Cerebellar nuclear complex (tissue), 1 donor: Measurements from ENCODE around the gene NFKBIA.
"Not testable (repeated sequence)": the region's sequence is repeated elsewhere in the genome, so short reads cannot be mapped to it uniquely, and the experiment has no call there.

Experiments used
- DNase-seq, 2 experiments: peaks; one replicate each; lab custom pipeline; 2025; lab: John Stamatoyannopoulos, UW

The NFKBIA gene, protein sequence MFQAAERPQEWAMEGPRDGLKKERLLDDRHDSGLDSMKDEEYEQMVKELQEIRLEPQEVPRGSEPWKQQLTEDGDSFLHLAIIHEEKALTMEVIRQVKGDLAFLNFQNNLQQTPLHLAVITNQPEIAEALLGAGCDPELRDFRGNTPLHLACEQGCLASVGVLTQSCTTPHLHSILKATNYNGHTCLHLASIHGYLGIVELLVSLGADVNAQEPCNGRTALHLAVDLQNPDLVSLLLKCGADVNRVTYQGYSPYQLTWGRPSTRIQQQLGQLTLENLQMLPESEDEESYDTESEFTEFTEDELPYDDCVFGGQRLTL

DNA sequence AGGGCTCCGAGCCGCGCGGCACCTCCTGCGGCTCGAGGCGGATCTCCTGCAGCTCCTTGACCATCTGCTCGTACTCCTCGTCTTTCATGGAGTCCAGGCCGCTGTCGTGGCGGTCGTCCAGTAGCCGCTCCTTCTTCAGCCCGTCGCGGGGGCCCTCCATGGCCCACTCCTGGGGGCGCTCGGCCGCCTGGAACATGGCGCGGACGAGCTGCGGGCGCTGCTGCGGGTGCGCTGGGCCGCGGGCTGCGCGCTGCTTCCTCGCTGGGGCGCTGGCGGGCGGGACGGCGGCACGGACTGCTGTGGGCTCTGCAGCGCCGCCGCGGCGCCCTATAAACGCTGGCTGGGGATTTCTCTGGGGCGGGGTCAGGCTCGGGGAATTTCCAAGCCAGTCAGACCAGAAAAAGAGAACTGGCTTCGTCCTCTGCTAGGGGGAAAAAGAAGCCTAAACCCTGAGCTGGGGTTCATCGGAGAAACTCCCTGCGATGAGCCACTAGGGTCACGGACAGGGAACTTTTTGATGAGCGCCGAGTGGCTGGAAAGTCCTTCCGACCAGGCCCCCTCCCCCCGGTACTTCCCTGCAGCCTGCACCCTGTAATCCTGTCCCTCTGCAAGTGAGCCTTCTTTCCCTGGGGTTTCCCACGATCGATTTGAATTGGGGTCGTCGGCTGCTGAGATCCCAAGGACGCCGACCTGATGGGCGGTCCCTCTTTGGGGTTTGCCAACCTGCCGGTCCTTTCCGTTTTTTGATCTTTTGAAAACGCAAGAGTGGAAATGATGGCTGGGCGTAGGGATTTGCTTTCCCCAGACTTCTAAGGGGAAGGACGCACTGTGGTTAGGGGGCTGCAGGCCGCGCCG is at the start of gene NFKBIA:
TSS of gene NFKBIA (minus strand) at position 301 of the 855 bp plus-strand sequence. CDS start at position 196, 105 bp downstream.
- peak in 1 of 2 experiments; percentile 60 for DNase-seq

DNA sequence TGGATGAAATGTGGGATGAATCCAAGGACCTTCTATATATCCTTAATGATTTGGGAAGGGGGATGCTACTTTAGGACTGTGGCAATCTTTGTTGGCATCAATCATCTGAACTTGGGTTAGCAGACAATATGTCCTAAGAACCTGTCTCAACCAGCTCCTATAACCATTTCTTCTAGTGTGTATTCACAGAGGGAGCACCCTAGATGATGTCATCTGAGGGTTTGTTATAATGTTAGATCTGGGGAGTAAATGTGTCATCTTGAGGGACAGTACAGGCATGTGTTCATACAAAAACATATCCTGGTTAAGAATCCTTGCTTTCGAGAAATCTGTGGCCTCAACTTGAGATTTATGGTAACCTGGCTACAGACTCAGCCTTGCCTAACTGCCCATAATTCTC is 41.9 kb upstream of the NFKBIA start:
- no peak for DNase-seq

DNA sequence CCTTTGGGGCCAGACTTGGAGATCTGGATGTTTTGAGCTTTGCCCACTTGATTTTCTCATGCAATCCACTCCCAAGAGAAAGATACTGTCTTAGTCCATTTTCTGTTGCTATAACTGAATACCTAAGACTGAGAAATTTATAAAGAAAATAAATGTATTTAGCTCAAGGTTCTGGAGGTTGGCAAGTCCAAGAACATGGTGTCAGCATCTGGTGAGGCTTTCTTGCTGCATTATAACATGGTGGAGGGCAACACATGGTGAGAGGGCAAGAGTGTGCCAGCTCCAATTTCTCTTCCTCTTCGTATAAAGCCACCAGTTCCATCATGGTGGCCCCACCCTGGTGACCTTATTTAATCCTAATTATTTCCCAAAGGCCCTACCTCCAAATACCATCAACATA is 39.6 kb upstream of the NFKBIA start:
- no peak for DNase-seq

DNA sequence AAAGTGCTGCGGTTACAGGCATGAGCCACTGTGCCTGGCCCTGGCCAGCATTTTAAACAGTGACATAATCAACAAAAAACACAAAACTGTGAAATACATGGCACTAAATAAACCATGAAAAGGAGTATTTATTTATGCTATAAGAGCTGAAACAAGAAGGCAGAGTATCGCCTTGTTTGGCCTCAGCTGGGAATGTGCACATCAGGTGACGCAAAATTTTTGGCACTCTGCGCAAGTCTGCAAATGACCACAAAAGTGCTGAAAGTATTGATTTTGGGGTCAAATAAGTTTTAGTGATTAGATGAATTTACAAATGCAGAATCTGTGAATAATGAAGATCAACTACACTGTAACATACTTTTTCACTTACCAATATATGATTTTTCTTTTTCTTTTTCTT is 36.6 kb upstream of the NFKBIA start:
- no peak for DNase-seq

DNA sequence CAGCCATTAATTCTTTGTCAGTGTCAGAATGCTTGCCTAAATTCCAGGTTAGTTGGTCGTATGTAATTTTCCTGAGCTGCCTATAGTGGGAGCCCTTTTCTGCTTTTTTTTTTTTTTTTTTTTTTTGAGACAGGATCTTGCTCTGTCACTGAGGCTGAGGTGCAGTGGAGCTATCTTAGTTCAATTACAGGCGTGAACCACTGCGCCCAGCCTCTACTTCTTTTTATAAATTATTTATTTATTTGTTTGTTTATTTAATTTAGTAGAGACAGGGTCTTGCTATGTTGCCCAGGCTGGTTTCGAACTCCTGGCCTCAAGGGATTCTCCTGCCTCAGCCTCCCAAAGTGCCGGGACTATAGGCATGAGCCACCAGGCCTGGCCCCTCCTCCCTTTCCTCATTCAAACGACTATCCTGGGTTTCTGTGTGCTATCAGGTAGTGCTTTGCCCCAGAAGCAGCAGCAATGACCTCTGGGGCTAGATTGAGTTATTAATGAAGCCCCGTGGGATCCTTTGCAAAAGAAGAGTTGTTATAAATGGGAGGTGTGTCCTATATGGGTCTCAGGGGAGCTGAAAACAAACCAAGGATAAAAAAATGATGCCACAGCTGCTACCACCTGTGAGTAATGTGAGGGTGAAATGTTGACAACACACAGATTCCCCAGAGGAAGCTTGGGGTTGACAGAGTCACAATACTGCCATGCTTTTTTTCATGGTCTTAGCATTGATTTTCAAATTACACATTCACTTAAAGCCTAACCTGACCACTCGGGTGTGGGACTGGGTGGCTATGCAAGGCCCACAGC is 34.6 kb upstream of the NFKBIA start:
- DNase-seq = no peak

DNA sequence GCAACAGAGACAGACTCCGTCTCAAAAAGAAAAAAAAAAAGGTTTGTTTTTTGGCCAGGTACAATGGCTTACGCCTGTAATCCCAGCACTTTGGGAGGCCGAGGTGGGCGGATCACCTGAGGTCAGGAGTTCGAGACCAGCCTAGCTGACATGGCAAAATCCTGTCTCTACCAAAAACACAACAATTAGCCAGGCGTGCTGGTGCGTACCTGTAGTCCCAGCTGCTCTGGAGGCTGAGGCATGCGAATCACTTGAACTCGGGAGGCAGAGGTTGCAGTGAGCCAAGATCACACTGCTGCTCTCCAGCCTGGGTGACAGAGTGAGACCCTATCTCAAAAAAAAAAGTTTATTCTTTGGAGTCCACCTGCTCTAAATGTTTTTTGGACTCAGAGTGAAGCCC is 33.9 kb upstream of the NFKBIA start:
- not testable (repeated sequence) for DNase-seq

DNA sequence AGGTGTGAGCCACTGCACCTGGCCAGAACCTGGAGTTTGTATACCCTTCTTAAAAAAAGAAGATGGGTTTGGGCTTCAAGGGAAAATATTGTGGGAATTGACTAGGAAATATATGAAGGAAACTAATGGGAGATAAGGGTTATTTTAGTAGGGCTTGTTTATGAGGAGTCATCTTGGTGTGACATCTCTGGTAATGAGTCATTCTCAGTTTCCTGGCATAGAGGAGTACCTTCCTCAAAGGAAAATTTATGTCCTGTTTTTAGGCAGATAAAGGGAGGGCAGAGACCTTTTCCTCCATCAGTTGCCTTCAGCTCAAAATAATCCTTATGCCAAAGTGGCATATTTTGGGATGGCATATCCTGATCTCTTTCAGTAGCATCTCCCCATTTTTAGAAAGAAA is 30.6 kb upstream of the NFKBIA start:
- DNase-seq = no peak

DNA sequence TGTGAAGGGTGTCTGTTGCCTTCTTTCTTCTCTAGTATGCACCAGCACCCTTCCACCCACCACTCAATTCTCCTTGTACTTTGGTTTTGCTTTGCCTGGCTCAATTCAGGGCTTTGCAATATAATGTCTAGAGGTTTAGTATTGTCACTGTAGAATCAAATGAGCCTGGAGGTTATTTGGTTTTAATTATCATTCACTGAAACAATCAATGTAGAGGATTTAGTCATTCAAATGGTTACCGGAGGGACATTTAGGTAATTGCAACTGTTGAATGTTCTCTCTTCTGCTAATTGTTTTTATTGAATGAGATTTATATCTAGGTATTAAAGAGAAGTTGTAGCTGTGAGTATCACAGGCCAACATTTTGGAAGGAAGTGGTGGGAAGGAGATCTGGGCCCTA is 29.3 kb upstream of the NFKBIA start:
- no peak for DNase-seq

DNA sequence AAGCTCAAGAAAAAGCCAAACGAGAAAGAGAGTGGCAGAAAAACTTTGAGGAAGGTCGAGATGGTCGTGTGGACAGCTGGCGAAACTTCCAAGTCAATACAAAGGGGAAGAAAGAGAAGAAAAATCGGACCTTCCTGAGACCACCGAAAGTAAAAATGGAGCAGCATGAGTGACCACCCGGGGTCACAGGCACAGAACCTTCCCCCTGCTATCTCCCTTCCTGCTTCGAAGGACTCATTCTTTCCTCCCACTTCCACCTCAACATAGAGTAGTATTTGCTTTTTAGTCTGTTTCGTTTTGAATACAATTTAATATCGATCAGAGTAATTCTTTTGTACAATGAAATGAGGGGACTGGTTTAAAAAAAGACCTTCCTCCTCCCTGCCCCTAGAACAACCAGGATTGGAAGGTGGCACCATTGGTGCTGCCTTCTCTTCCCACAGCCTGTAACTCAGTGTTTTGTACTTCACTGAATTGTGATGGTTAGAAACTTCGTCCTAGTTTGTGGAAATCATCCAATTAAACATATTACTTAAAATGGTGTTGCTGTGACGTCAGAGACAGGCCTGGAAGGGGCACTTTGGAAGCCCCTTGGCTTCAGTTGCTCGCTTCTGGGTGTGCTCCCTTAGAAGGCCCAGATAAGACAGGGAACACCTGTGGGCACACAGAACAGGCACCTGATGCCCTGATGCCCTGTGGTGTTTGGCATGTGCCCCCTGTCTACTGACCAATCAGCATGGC is 26.1 kb upstream of the NFKBIA start:
- DNase-seq = no peak

DNA sequence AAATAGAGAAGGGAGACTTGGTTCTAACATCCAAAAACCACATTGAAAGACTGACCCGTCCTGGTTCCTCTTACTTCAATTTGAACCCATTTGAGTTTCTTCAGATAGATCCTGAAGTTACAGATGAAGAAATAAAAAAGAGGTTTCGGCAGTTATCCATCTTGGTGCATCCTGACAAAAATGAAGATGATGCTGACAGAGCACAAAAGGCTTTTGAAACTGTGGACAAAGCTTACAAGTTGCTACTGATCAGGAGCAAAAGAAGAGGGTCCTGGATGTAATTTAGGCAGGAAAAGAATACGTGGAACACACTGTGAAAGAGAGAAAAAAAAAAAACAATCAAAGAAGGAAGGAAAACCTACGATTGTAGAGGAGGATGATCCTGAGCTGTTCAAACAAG is 25.4 kb upstream of the NFKBIA start:
- no peak for DNase-seq

DNA sequence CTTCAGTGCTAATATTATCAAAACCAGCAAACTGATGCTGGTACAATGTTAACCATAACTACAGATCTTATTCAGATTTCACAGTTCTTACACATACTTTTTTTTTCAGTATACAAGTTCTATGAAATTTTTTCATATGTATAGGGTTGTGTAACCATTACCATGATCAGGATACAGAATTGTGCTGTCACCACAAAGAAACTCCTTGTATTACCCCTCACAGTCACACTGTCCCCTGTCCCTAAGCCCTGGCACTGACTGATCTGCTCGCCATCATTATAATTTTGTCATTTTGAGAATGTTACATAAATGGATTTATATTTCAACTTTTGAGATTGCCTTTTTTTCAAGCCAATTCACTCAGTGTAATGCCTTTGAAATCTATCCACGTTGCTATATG is 21.3 kb upstream of the NFKBIA start:
- no peak for DNase-seq

DNA sequence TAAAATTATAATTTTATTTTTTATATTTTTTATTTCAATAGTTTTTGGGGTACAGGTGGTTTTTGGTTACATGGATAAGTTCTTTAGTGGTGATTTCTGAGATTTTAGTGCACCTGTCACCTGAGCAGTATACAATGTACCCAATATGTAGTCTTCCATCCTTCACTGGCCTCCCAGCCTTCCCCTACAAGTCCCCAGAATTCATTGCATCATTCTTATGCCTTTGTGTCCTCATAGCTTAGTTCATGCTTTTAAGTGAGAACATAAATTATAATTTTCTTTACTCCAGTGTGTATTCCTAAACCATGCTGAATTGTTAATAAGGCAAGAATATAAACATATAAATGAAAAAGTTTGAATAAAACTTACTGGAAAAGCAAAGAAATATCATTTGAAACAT is 19.1 kb upstream of the NFKBIA start:
- DNase-seq = no peak

DNA sequence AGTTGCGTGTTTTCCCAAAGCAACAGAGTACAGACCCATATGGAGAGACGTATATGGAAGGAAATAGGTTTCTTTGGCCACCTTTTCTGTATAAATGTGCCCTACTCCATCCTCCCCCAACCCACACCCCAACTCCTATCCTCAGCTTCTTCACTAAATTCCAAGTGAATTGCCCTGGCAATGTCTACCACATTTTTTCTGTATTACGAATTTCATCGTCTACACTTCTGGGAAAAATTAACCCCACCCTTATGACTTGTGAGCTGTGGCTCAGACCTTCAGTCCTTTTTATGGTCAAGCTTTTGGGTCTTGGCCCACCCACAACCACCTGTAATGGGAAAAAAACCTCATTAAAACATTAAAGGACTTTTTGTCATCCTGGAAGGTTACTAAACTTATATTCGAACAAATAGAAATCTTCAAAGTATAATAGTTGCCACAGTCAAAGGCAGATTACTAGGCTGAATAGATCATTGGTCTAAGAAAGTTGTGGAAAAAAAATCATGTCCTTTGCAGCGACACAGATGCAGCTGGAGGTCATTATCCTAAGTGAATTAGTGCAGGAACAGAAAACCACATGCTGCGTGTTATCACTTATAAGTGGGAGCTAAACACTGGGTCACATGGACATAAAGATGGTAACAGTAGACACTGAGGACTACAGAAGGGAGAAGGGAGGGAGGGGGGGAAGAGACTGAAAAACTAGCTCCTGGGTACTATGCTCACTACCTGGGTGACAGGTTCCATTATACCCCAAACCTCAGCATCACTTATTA is 15.7 kb upstream of the NFKBIA start:
- DNase-seq = no peak

DNA sequence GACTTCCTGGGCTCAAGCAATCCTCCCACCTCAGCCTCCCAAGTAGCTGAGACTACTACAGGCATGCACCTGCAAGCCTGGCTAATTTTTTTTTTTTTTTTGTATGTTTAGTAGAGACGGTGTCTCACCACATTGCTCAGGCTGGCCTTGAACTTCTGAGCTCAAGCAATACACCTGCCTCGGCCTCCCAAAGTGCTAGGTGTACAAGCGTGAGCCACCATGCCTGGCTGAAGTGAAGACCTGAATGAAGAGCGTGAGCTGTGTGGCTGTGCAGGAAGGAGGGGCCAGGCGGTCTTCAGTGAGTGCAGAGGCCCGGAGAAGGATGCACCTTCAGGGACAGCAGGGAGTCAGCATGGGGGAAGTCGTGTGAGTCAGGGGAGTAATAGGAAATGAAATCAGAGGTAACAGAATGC is 14.9 kb upstream of the NFKBIA start:
- DNase-seq = no peak

DNA sequence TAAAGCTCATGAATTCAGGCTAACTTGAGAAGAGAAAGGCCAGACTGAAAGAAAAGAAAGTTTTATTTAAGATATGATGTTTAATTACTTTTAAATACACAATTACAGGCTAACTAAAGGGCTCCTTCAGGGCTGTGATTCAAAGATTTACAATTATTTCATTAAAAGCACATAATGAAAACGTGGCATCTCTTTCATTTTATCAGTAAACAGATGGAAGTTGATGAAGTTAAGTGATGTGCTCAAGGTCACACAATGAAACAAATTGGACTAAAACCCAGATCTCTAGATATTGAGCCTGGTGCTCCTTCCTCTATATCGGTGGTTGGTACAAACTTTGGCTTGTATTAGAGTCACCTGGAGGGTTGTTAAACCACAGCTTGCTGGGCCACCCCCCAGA is 13.5 kb upstream of the NFKBIA start:
- DNase-seq = no peak

DNA sequence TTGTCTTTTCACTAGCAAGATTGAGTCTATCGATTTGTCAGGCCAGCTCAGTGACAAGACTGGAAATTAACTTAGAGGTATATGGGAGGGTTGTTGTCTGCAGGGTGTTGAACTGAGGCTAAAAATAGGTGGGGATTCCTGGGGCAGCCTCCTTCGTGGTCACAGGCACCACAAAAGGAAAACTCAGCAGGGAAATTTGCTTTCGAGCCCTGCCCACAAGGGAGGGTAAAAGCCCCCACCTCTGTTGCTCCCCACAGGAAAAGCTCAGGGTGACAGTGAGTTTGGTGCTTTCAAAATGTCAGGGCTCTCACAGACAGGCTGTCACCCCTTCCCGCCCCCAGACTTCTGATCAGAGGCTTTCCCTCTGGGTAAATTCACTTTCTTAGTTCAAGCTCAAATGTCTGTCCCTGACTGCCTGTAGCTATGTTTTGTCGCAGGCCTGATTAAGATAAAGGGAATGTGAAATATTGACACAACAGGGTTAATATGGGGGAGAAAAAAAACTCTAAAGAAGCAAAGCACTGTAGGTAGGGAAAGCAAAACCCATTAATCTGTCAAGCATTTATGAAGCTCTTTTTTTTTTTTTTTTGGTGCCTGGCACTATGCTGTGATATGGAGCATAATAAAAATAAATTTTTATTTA is 11.7 kb upstream of the NFKBIA start:
- DNase-seq = no peak

DNA sequence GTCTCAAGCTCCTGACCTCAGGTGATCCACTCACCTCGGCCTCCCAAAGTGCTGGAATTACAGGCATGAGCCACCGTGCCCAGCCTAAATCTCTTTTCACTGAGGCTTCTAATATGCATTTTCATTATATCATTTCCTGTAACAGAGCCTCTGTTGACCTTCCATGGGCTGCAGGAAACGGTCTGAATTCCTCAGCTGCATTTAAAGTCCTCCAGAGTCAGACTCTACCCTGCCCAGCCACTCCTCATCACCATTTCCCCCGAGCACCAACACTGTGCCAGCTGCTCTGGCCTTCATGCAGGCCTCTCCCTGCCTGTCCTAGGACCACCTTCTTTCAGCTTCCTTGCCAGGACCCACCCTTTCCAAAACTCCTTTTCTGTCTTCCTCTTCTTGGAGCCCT is 9.8 kb upstream of the NFKBIA start:
- DNase-seq = no peak

DNA sequence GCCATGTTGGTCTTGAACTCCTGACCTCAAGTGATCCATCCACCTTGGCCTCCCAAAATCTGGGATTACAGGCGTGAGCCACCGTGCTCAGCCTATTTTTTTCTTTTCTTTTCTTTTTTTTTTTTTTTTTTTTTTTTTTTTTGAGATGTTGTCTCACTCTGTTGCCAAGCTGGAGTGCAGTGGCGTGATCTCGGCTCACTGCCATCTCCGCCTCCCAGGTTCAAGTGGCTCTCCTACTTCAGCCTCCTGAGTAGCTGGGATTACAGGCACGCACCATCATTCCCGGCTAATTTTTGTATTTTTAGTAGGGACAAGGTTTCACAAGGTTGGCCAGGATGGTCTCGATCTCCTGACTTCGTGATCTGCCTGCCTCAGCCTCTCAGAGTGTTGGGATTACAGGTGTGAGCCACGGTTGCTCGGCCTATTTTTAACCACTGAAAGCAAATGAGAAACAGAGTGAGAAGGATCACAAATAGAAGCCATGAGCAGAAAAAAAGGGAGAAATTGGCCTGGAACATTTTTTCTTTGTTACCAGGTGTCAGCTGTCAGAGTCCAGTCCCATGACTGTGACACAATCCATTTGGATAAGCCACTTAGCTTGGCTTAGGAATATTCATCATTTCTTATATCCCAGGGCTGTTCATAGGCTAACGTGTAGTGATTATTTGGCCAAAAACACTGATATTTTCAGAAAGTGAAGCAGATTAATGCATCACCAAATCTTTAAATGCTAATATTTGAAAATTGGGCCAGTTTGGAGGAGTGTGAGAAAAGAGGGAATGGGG is 7.9 kb upstream of the NFKBIA start:
- DNase-seq = no peak

DNA sequence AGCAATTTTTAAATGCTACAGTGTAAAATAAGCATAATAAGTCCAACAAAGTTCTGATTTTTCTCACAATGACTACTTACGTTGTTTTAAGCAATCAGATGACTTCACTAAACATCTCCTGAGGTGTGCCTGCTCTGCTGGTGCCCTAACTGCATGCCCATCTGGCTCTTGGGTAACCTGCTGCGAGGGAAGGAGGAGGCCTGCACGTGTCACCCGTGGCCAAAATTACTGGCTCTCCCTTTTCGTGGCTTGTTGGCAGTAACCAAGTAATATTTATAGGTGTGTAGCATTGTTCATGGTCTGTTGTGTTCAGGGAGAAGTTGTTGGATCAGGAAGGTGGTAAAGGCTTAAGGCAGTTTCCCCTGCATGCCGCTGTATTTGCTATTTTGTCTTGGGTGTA is 6.3 kb upstream of the NFKBIA start:
- DNase-seq = no peak

DNA sequence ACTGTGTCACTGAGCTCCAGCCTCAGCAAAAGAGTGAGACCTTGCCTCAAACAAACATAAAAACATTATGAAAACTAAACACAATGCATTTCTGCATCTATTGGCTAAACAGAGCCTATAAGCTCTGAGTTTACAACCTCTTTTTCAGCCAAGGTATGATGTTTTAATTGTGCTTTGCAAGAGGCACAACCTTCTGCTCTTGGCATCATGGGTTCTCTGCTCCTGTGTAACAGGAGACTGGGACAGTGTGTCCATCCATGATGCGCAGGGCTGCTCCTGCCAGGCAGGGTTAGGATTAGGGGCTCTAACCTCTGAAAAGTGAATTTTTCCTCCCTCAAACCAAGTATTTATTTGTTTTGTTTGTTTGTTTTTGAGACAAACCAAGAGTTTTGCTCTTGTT is 5.0 kb upstream of the NFKBIA start:
- DNase-seq = no peak
